ENCODE data around the gene ANO10.

DNA sequence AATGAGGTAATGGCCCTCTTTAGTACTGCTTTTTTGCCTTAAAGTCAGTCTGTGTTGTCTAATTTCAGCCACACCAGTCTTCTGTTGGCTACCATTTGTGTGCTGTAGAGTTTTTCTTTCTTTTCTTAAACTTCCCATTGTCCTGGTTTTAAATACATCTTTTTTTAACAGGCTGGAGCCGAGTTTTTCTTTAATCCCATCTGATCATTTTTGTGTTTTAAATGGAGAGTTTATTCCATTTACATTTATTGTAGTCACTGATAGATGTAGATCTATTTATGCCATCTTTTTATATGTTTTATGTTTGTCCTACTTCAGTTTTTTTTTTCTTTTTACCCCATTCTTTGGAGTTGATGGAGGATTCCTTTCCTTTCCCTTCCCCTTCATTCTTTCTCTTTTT lies 286.0 kb downstream of the ANO10 start:
- TF ChIP-seq, protein P1, sequence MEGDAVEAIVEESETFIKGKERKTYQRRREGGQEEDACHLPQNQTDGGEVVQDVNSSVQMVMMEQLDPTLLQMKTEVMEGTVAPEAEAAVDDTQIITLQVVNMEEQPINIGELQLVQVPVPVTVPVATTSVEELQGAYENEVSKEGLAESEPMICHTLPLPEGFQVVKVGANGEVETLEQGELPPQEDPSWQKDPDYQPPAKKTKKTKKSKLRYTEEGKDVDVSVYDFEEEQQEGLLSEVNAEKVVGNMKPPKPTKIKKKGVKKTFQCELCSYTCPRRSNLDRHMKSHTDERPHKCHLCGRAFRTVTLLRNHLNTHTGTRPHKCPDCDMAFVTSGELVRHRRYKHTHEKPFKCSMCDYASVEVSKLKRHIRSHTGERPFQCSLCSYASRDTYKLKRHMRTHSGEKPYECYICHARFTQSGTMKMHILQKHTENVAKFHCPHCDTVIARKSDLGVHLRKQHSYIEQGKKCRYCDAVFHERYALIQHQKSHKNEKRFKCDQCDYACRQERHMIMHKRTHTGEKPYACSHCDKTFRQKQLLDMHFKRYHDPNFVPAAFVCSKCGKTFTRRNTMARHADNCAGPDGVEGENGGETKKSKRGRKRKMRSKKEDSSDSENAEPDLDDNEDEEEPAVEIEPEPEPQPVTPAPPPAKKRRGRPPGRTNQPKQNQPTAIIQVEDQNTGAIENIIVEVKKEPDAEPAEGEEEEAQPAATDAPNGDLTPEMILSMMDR (conservative IDR thresholded peaks at IDR 0.05) = no peak
- no peak for TF ChIP-seq EZH2 (IDR thresholded peaks at IDR 0.05; ENCODE audit: low read depth)

Data from PC-9 (cell line).